Activated T-helper 17 cell treated with anti-CD3 and anti-CD28 coated beads, Interleukin-2, amount 50 U/mL, for 72 hours (primary cell): Measurements from ENCODE around the gene ARIH2. TPM values are rescaled to one million over a fixed set of nuclear protein-coding genes. Genes with fewer than 3 reads are reported as not detected.
"Not testable (repeated sequence)": the region's sequence is repeated elsewhere in the genome, so short reads cannot be mapped to it uniquely, and the experiment has no call there.

ENCODE experiments used
- ATAC-seq: fragments of 150-1000 bp; cut with Tn5 transposase; replicated peaks from 2 replicates; pipeline ENCODE4 v1.10.0; 2021; ENCODE audit warnings: mild to moderate bottlenecking, moderate library complexity
- H3K27ac Mint-ChIP-seq: one replicate; pipeline ENCODE4 v1.8.0; 2022; ENCODE audit warnings: mixed read lengths
- H3K27me3 Mint-ChIP-seq: one replicate; pipeline ENCODE4 v1.8.0; 2022; ENCODE audit warnings: mixed read lengths
- H3K36me3 Mint-ChIP-seq: one replicate; pipeline ENCODE4 v1.8.0; 2022; ENCODE audit warnings: low read depth, mild to moderate bottlenecking, mixed read lengths
- H3K4me1 Mint-ChIP-seq: one replicate; pipeline ENCODE4 v1.8.0; 2022; ENCODE audit warnings: mixed read lengths
- H3K4me3 Mint-ChIP-seq: one replicate; pipeline ENCODE4 v1.8.0; 2022; ENCODE audit warnings: mild to moderate bottlenecking, mixed read lengths
- H3K9me3 Mint-ChIP-seq: one replicate; pipeline ENCODE4 v1.8.0; 2022; ENCODE audit warnings: mixed read lengths
- total RNA-seq, 2 donors: library from RNA; stranded (reverse); gene quantifications; one replicate each; pipeline ENCODE4 v1.2.3, GENCODE V29; 2022

Gene ARIH2
- total RNA-seq, 2 donors from 2014 or later: 107 to 158 TPM

DNA sequence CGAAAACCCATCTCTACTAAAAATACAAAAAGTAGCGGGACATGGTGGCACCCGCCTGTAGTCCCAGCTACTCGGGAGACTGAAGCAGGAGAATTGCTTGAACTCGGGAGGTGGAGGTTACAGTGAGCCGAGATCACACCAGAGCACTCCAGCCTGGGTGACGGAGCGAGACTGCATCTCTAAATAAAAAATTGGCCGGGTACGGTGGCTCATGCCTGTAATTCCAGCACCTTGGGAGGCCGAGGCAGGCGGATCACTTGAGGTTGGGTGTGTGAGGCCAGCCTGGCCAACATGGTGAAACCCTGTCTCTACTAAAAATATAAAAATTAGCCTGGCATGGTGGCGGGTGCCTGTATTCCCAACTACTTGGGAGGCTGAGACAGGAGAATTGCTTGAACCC, 11.6 kb upstream of the ARIH2 start:
- not testable (repeated sequence) for H3K27me3 Mint-ChIP-seq, H3K4me3 Mint-ChIP-seq, H3K36me3 Mint-ChIP-seq, ATAC-seq, H3K27ac Mint-ChIP-seq, H3K4me1 Mint-ChIP-seq, H3K9me3 Mint-ChIP-seq

DNA sequence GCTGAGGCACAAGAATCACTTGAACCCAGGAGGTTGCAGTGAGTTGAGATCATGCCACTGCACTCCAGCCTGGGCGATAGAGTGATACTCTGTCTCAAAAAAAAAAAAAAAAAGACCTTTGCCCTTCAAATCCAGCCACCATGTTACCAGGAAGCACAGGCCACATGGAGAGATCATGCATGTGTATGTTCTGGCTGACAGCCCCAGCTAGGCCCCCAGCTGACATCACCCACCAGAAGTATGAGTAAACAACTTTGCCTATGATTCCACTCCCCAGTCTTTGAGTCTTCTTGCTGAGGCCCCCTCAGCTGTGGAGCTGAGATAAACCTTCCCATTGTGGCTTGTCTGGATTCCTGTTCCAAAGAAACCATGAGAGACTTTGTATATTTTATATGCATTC, 3.3 kb upstream of the ARIH2 start:
- Mint-ChIP-seq H3K4me3 (no peak overlapping the region), H3K4me1 (peaks cover 5% of the 10 kb centered on the region), H3K27ac (no peak overlapping the region), H3K36me3 (peaks cover 15% of the 10 kb centered on the region), H3K9me3 (no peaks in the 10 kb centered on the region), H3K27me3 (no peaks in the 10 kb centered on the region)
- no peak for ATAC-seq

DNA sequence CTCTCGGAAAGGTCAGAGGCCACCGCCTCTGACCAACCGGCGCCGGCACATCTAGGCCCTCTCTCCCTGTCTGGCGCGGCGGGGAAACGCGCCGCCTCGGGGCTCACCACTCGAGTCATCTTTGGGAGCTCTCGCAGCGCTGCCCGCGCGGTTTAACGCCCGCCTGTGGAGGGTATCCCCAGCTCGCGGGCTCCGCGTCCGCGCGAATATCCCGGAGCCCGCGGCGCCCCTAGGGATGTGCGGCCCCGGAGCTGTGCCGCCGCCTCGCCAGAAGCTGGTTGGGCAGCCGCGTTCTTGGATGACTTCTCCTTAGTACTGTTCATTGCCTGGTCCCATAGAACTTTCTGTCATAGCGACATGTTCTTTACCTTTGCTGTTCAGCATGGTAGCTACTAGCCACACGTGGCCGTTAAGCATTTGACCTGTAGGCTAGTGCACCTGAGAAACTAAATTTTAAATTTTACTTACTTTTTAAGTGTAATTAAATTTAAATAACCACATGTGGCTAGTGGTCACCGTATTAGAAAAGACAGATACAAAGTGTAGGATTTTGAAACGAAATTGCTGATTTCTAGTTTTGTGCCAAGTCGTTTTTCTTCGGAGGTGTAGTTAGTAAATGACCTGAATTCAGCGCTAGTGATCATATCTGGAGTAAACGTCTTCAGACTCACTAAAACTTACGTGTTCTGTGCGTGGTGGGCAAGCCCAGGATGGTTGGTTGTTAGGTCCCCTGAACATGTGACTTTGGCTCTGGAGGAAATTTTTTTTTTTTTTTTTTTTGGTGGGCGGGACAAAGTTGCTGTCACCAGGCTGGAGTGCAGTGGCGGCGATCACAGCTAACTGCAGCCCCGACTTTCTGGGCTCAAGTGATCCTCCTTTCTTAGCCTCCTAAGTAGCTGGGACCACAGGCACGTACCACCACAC, 835 bp downstream of the ARIH2 start:
- Mint-ChIP-seq H3K27ac (peak overlapping the region; percentile 96), H3K4me3 (peak overlapping the region; percentile 91), H3K4me1 (peaks cover 9% of the 10 kb centered on the region), H3K27me3 (no peaks in the 10 kb centered on the region), H3K36me3 (peaks cover 49% of the 10 kb centered on the region), H3K9me3 (no peaks in the 10 kb centered on the region)
- ATAC-seq: peak; percentile 37

DNA sequence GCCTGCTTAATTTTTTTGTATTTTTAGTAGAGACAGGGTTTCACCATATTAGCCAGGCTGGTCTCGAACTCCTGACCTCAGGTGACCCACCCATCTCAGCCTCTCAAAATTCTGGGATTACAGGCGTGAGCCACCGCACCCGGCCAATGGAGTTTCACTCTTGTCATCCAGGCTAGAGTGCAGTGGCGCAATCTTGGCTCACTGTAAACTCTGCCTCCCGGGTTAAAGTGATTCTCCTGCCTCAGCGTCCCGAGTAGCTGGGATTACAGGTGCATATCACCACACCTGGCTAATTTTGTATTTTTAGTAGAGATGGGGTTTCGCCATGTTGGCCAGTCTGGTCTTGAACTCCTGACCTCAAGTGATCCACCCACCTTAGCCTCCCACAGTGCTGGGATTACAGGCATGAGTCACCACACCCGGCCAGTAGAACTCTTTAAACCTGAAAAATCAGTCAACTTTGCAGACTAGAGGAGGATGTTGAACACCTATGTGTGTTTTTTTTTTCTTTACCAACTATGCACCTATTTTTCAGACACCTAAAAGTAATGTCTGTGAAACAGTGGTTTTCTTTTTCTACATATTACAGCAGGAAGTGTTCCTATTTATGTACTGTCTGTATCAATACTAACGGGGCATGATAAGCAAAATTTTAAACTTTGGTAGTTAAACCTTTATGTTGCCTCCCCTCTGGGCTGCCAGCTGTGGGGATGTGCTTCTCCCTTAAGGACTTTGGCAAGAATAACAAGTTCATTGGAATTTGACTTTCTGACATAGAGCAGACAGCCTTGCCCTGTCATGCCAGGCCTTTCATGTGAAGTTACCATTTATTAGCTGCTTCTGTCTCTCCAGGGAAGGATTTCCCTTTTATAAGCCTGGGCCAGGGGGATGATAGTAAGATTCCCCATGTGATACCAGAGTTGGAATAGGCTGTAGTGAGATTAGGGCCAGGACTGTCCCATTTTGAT, 8.1 kb downstream of the ARIH2 start:
- Mint-ChIP-seq H3K27me3 (no peaks in the 10 kb centered on the region), H3K4me3 (peak overlapping the region; percentile 78), H3K4me1 (peaks cover 36% of the 10 kb centered on the region), H3K36me3 (peaks cover 98% of the 10 kb centered on the region), H3K9me3 (no peaks in the 10 kb centered on the region), H3K27ac (peak overlapping the region; percentile 81)
- peak; percentile 38 for ATAC-seq

DNA sequence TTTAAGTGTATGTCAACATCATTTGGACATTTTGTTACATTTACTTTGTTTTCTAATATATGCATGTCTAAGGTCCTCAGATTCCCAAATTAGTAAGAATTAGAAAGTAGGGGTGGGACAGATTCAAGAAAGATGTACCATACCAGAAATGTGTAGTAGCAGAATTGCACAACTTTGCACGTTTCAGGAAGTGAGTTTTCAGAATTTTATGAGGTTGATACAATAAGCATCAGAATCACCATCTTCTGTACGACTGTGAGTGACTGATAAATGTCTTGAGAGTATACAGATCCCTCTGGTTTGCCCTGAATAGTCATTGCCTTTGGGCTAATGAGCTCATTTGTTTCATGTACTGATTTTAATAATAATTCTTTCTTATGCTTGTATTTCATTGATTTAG, 9.3 kb downstream of the ARIH2 start:
- peak overlapping the region; percentile 78 for H3K4me3 Mint-ChIP-seq
- peak; percentile 87 for ATAC-seq

DNA sequence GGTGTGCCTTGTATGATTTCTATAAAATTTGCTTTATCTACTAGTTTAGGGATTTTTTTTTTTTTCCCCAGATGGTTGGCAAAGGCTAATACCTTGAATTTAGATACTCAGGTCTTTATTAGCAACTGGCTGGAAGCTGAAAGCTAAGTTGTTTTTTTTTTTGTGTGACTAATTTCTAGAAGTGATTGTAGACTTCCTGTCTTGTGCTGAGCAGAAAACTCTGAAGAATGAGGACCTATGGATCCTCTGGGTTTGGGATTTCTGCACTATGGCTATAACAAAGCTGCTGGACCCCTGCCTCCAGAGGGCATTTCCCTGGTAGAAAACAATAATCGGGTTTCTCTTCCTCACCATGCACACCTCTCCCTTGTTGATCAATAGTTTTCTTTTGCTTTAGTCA, 10.0 kb downstream of the ARIH2 start:
- Mint-ChIP-seq H3K27me3 (no peaks in the 10 kb centered on the region), H3K4me1 (peaks cover 42% of the 10 kb centered on the region), H3K4me3 (peak overlapping the region; percentile 78), H3K9me3 (no peaks in the 10 kb centered on the region), H3K36me3 (peaks cover 96% of the 10 kb centered on the region), H3K27ac (peak overlapping the region; percentile 81)
- ATAC-seq: peak; percentile 48

More for the DNA sequence above, 9.3 kb downstream of the ARIH2 start:
- peak overlapping the region; percentile 81 for H3K27ac Mint-ChIP-seq
- no peaks in the 10 kb centered on the region for H3K9me3 Mint-ChIP-seq
- no peaks in the 10 kb centered on the region for H3K27me3 Mint-ChIP-seq
- H3K36me3 Mint-ChIP-seq: peaks cover 98% of the 10 kb centered on the region
- peaks cover 41% of the 10 kb centered on the region for H3K4me1 Mint-ChIP-seq

DNA sequence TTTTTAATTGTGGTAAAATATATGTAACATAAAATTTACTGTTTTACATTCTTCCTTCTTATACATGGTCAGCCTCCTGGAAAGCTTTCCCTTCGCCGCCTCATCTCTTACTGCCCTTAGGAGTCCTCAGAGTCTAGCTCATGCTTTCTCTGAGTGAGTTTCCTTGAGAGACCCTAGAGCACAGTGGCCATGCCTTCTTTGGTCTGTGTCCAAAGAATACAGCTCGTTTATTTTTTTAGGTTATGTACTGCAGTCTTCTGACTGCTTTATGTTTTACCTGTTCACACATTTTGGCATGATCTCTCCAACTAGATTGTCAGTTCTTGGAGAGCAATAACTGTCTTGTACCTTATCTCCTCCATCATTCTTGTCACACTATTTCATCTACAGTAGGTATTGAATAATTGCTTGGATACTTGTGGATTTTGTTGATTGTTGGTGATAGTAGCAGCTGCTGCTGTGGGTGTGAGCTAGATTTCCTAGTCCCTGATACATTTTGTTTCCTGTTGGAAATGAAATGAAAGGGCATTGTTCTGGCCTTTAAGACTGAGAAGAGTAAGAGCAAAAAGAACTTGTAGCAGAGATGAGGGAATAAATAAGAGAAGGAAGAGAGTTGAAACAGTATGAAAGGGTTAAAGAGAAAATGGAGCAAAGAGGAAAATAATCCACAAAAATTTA, 10.9 kb downstream of the ARIH2 start:
- no peak for ATAC-seq
- Mint-ChIP-seq H3K27me3 (no peaks in the 10 kb centered on the region), H3K9me3 (no peaks in the 10 kb centered on the region), H3K4me1 (peaks cover 42% of the 10 kb centered on the region), H3K4me3 (peak overlapping the region; percentile 78), H3K27ac (peak overlapping the region; percentile 81), H3K36me3 (peaks cover 96% of the 10 kb centered on the region)

DNA sequence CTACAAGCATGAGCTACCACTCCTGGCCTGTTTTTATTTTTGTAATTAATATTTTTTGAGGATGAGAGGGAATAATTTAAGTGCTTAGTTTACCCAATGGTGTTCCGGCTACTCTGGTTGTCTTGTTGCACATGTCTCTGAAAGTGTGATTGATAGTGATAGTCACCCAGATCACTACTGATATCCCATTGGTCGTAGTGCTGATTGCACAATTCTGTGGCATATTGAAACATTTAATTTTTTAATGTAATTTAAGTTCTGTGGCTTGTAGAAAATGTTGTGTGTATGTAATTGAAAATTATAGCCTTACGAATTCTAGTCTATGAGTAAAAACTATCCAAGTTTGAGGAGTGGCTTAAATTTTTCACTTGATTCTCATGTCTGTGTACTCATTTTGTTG, 11.9 kb downstream of the ARIH2 start:
- Mint-ChIP-seq H3K27me3 (no peaks in the 10 kb centered on the region), H3K9me3 (no peaks in the 10 kb centered on the region), H3K27ac (no peak overlapping the region), H3K4me3 (no peak overlapping the region), H3K4me1 (peaks cover 51% of the 10 kb centered on the region), H3K36me3 (peaks cover 96% of the 10 kb centered on the region)
- no peak for ATAC-seq

DNA sequence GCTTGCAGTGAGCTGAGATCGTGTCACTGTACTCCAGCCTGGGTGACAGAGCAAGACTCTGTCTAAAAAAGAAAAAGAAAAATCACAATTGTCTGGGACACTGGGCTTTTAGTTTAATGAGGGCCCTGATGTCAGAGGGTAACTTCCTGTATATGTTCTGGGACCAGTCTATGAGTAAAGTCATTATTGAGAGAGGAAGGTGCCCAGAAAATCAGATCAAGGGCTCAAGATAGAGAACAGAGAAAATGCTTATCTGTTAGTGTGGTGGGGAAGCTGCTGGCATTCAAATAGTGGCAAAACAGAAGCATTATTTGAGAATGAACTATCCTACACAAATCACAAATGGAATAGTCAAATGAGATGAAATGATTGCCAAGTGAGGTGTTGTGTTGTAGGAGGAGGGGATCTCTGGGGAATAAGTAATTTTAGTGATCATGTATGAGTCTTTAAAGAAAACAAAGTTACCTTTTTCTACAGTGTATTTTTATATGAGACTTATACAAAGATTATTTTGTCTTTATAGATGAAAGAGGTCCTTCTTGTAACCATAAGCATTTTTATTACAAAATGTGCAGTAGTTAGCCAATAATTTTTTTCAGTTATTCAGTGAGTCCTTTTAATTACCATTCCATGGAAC, 13.4 kb downstream of the ARIH2 start:
- Mint-ChIP-seq H3K9me3 (no peaks in the 10 kb centered on the region), H3K36me3 (peaks cover 94% of the 10 kb centered on the region), H3K4me1 (peaks cover 45% of the 10 kb centered on the region), H3K4me3 (peak overlapping the region; percentile 28), H3K27me3 (no peaks in the 10 kb centered on the region), H3K27ac (peak overlapping the region; percentile 49)
- ATAC-seq: peak; percentile 28

DNA sequence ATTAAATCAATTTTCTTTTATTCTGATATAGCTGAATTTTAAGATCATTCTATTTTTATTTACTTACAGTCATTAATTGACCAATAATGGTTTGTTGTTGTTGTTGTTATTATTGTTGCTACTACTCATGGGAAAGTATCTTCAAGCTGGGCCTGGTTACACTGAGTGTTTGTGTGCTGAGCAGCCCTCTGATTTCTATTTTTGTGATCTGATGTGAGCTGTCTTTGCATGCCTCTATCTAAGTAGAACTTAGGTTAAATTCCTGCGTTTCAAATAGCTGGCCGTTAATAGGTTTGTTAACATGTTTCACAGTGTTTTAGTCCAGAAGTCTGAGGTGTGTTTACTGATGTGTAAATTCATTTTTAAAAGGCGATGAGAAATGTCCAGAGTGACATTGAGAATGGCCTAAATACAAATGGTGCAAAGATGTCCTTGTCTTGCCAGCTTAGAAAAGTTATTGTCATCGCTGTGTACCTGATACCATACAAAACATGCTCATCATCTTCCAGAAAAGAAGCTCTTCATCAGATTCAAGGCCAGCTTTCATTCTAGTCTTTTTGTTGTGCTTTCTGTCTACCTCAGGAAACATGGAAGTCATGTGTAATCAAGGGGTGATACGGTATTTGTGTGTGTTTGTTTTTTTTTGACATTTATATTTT, 15.8 kb downstream of the ARIH2 start:
- H3K4me1 Mint-ChIP-seq: peaks cover 36% of the 10 kb centered on the region
- H3K9me3 Mint-ChIP-seq: no peaks in the 10 kb centered on the region
- ATAC-seq: no peak
- no peak overlapping the region for H3K27ac Mint-ChIP-seq
- no peak overlapping the region for H3K4me3 Mint-ChIP-seq
- peaks cover 88% of the 10 kb centered on the region for H3K36me3 Mint-ChIP-seq
- no peaks in the 10 kb centered on the region for H3K27me3 Mint-ChIP-seq

DNA sequence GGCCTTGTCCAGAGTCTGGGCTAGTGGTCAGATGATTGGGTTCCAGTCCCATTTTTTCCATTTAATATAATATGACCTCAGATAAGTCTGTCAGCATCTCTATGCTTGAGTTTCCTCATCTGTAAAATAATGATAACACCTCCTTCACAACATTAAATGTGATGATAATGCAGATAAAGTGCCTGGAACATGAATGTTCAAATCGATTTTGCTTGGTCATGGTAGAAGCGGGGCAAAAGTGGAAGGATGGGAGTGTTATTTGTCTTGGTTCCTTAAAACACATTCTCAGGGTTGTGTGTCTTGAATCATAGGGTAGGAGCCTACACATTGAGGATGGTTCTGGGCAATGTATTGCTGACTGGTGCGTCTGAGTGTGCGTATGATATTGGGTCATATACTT, 16.9 kb downstream of the ARIH2 start:
- peaks cover 30% of the 10 kb centered on the region for H3K4me1 Mint-ChIP-seq

DNA sequence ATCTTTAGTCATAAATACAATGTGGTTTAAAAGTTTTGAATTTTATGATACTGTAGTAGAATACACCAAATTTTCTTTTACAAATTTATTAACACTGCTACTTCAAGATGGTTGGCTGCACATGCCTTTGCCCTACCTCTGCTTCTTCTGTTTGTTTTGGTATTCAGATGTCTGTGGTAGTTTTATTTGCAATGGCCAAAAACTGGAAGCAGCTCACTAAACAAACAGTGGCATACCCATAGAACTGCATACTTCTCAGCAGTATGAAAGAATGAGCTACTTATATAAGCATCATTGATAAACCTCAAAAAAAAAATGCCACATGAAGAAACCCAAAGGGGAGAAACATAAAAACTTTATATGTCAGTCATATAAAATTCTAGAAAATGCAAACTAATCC, 19.5 kb downstream of the ARIH2 start:
- H3K27me3 Mint-ChIP-seq: no peaks in the 10 kb centered on the region
- no peaks in the 10 kb centered on the region for H3K9me3 Mint-ChIP-seq

More for the DNA sequence above, 16.9 kb downstream of the ARIH2 start:
- no peak overlapping the region for H3K27ac Mint-ChIP-seq
- no peak for ATAC-seq
- H3K4me3 Mint-ChIP-seq: no peak overlapping the region
- no peaks in the 10 kb centered on the region for H3K27me3 Mint-ChIP-seq
- H3K36me3 Mint-ChIP-seq: peaks cover 77% of the 10 kb centered on the region
- no peaks in the 10 kb centered on the region for H3K9me3 Mint-ChIP-seq

DNA sequence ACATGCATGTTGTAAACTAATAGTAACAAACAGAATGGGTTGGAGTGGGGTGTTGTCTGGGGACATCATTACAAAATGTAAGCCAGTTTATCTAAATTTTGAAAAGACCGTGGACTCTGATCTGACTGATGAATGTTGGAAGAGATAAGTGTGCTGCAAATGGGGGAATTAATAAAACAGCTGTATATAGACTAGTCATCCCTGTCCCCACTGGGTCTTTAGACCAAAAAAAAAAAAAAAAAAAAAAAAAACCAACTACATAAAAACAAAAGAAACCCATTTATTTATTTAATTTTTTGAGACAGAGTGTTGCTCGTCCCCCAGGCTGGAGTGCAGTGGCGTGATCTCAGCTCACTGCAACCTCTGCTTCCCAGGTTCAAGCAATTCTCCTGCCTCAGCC, 20.0 kb downstream of the ARIH2 start:
- no peak for ATAC-seq
- Mint-ChIP-seq H3K4me1 (peaks cover 19% of the 10 kb centered on the region), H3K36me3 (peaks cover 72% of the 10 kb centered on the region), H3K27ac (peak overlapping the region; percentile 72), H3K9me3 (no peaks in the 10 kb centered on the region), H3K27me3 (no peaks in the 10 kb centered on the region), H3K4me3 (no peak overlapping the region)

More for the DNA sequence above, 19.5 kb downstream of the ARIH2 start:
- Mint-ChIP-seq H3K4me1 (peaks cover 19% of the 10 kb centered on the region), H3K4me3 (no peak overlapping the region), H3K36me3 (peaks cover 71% of the 10 kb centered on the region), H3K27ac (peak overlapping the region; percentile 72)
- no peak for ATAC-seq
